Stimulated activated CD8-positive, alpha-beta memory T cell treated with anti-CD3 and anti-CD28 coated beads, Interleukin-12 subunit alpha, Interleukin-12 subunit beta, amount 100 ng/mL, for 24 hours (primary cell): ENCODE results near the gene LCNL1.

Experiments used
- DNase-seq: peaks from one replicate; pipeline ENCODE4 v3.0.0-alpha.2; 2020; ENCODE audit errors: extremely low read depth

LCNL1 gene

GRCh38 chr9:137011156-137011555, 28.4 kb downstream of the LCNL1 start:
- no peak for DNase-seq

- DNase-seq = no peak
These were observed 29.3 kb downstream of the LCNL1 start for GRCh38 chr9:137011907-137012675.

- DNase-seq = no peak
These were observed 30.1 kb downstream of the LCNL1 start for GRCh38 chr9:137012694-137013570.

- DNase-seq = no peak
These were observed 30.8 kb downstream of the LCNL1 start for GRCh38 chr9:137013571-137013940.

- DNase-seq = no peak
These were observed 31.4 kb downstream of the LCNL1 start for GRCh38 chr9:137014166-137014565.

GRCh38 chr9:137014776-137015539, 32.2 kb downstream of the LCNL1 start:
- DNase-seq = no peak

- DNase-seq = no peak
These were observed 32.7 kb downstream of the LCNL1 start for GRCh38 chr9:137015540-137015930.

GRCh38 chr9:137015976-137016375, 33.2 kb downstream of the LCNL1 start:
- no peak for DNase-seq

GRCh38 chr9:137016436-137016835, 33.6 kb downstream of the LCNL1 start:
- DNase-seq = no peak

- no peak for DNase-seq
These were observed 34.3 kb downstream of the LCNL1 start for GRCh38 chr9:137017071-137017470.

- DNase-seq = no peak
These were observed 35.2 kb downstream of the LCNL1 start for GRCh38 chr9:137017791-137018497.

GRCh38 chr9:137018761-137019559, 36.2 kb downstream of the LCNL1 start:
- DNase-seq = no peak

- no peak for DNase-seq
These were observed 37.3 kb downstream of the LCNL1 start for GRCh38 chr9:137019891-137020683.

GRCh38 chr9:137020771-137021567, 38.2 kb downstream of the LCNL1 start:
- no peak for DNase-seq

- DNase-seq = no peak
These were observed 38.8 kb downstream of the LCNL1 start for GRCh38 chr9:137021568-137021978.

- peak; percentile 51 for DNase-seq
These were observed 39.3 kb downstream of the LCNL1 start for GRCh38 chr9:137021979-137022661.

GRCh38 chr9:137022662-137023008, 39.8 kb downstream of the LCNL1 start:
- DNase-seq = no peak

GRCh38 chr9:137023157-137023556, 40.4 kb downstream of the LCNL1 start:
- no peak for DNase-seq

GRCh38 chr9:137023583-137023991, 40.8 kb downstream of the LCNL1 start:
- DNase-seq = no peak
